Mesendoderm (in vitro differentiated cells): ENCODE data around the gene MSRB3.
A peak's percentile ranks its signal among the peaks of the same experiment; 100 is the strongest.

Experiments used
- DNase-seq: peaks from one replicate; pipeline ENCODE4 v3.0.0; 2013
- H2AK5ac ChIP-seq: 2 replicates; pipeline ENCODE4 v1.6.1; 2013; ENCODE audit warnings: low read length, inconsistent platforms
- H2BK120ac ChIP-seq: 2 replicates; pipeline ENCODE4 v1.6.1; 2013; ENCODE audit warnings: low read depth, mild to moderate bottlenecking, low read length, moderate library complexity, mixed read lengths
- H2BK15ac ChIP-seq: replicated peaks from 2 replicates; pipeline ENCODE4 v1.6.1; 2013; ENCODE audit warnings: low read depth, mild to moderate bottlenecking, moderate library complexity
- H2BK5ac ChIP-seq: 2 replicates; pipeline ENCODE4 v1.6.1; 2013; ENCODE audit warnings: low read length, inconsistent platforms
- H3K18ac ChIP-seq: 2 replicates; pipeline ENCODE4 v1.6.1; 2013; ENCODE audit warnings: mild to moderate bottlenecking, low read length, mixed read lengths
- H3K23ac ChIP-seq: one replicate; pipeline ENCODE4 v1.6.1; 2013; ENCODE audit warnings: low read length
- H3K27ac ChIP-seq: 2 replicates; pipeline ENCODE4 v1.5.1; 2013; ENCODE audit warnings: low read depth, mild to moderate bottlenecking, inconsistent platforms, low read length, moderate library complexity
- H3K27me3 ChIP-seq: 2 replicates; pipeline ENCODE4 v1.6.1; 2013; ENCODE audit warnings: low read length, control low read depth, mild to moderate bottlenecking, inconsistent platforms; ENCODE audit not compliant: insufficient read depth, poor library complexity
- H3K36me3 ChIP-seq: 2 replicates; pipeline ENCODE4 v1.6.1; 2013; ENCODE audit warnings: low read length, inconsistent platforms; ENCODE audit not compliant: control insufficient read depth, insufficient read depth
- H3K4ac ChIP-seq: one replicate; pipeline ENCODE4 v1.6.1; 2013; ENCODE audit warnings: low read depth, mild to moderate bottlenecking, low read length, moderate library complexity
- H3K4me1 ChIP-seq: 2 replicates; pipeline ENCODE4 v1.6.1; 2013; ENCODE audit warnings: low read depth, low read length, inconsistent platforms; ENCODE audit not compliant: control insufficient read depth
- H3K4me2 ChIP-seq: 2 replicates; pipeline ENCODE4 v1.6.1; 2013; ENCODE audit warnings: low read length
- H3K4me3 ChIP-seq: 2 replicates; pipeline ENCODE4 v1.5.1; 2013; ENCODE audit warnings: mild to moderate bottlenecking, low read length
- H3K56ac ChIP-seq: one replicate; pipeline ENCODE4 v1.6.1; 2013; ENCODE audit warnings: low read length
- H3K79me1 ChIP-seq: 2 replicates; pipeline ENCODE4 v1.6.1; 2013; ENCODE audit warnings: low read length, inconsistent platforms
- H3K79me2 ChIP-seq: 2 replicates; pipeline ENCODE4 v1.6.1; 2013; ENCODE audit warnings: mild to moderate bottlenecking, low read length; ENCODE audit not compliant: control insufficient read depth, insufficient read depth
- H3K9ac ChIP-seq: 2 replicates; pipeline ENCODE4 v1.6.1; 2013; ENCODE audit warnings: low read length, inconsistent platforms
- H4K5ac ChIP-seq: one replicate; pipeline ENCODE4 v1.6.1; 2013; ENCODE audit warnings: low read length
- H4K8ac ChIP-seq: one replicate; pipeline ENCODE4 v1.6.1; 2013; ENCODE audit warnings: low read depth, mild to moderate bottlenecking, control low read depth, low read length, moderate library complexity
- WGBS: extraction: QIAGEN DNeasy Blood & Tissue Kit; methylation state at CpG from one replicate; pipeline ENCODE4 v1.1.7; 2013; ENCODE audit warnings: low lambda C conversion rate, missing lambda C conversion rate; ENCODE audit not compliant: insufficient coverage; ENCODE audit errors: extremely low coverage; 5-methylcytosine and 5-hydroxymethylcytosine counted together

Gene MSRB3

GRCh38 chr12:65505386-65506121, 227.1 kb downstream of the MSRB3 start:
- Histone ChIP-seq H3K79me2 (no peaks in the 10 kb centered on the region), H3K4ac (no peak overlapping the region), H3K4me3 (no peak overlapping the region), H3K27ac (no peak overlapping the region), H2AK5ac (no peak overlapping the region), H3K56ac (no peak overlapping the region), H3K9ac (no peak overlapping the region), H2BK5ac (no peak overlapping the region), H3K4me1 (peaks cover 1% of the 10 kb centered on the region), H2BK15ac (no peak overlapping the region), H4K5ac (no peak overlapping the region), H3K36me3 (no peaks in the 10 kb centered on the region), H3K4me2 (no peak overlapping the region), H3K23ac (no peak overlapping the region), H3K27me3 (no peaks in the 10 kb centered on the region), H2BK120ac (no peak overlapping the region), H3K18ac (no peak overlapping the region), H3K79me1 (no peaks in the 10 kb centered on the region), H4K8ac (no peak overlapping the region)
- no peak for DNase-seq
- no CpG with 5 or more reads among the region's 12 CpGs for WGBS

GRCh38 chr12:65508276-65509035, 230.0 kb downstream of the MSRB3 start:
- no peak for DNase-seq
- Histone ChIP-seq H3K36me3 (no peaks in the 10 kb centered on the region), H3K4me2 (no peak overlapping the region), H3K23ac (no peak overlapping the region), H2BK120ac (no peak overlapping the region), H3K27ac (no peak overlapping the region), H3K4me1 (peaks cover 3% of the 10 kb centered on the region), H3K18ac (no peak overlapping the region), H3K4me3 (no peak overlapping the region), H3K27me3 (no peaks in the 10 kb centered on the region), H2AK5ac (no peak overlapping the region), H3K4ac (no peak overlapping the region), H2BK5ac (no peak overlapping the region), H3K9ac (no peak overlapping the region), H2BK15ac (no peak overlapping the region), H3K56ac (no peak overlapping the region), H3K79me1 (no peaks in the 10 kb centered on the region), H4K8ac (no peak overlapping the region), H4K5ac (no peak overlapping the region), H3K79me2 (no peaks in the 10 kb centered on the region)
- no CpG with 5 or more reads among the region's 10 CpGs for WGBS

GRCh38 chr12:65510007-65510406, 231.5 kb downstream of the MSRB3 start:
- DNase-seq: no peak
- Histone ChIP-seq H3K4ac (no peak overlapping the region), H4K8ac (no peak overlapping the region), H3K18ac (no peak overlapping the region), H3K9ac (no peak overlapping the region), H3K4me1 (peaks cover 3% of the 10 kb centered on the region), H2BK120ac (no peak overlapping the region), H3K36me3 (no peaks in the 10 kb centered on the region), H3K27ac (no peak overlapping the region), H3K23ac (no peak overlapping the region), H2BK5ac (no peak overlapping the region), H3K56ac (no peak overlapping the region), H3K27me3 (no peaks in the 10 kb centered on the region), H3K4me3 (no peak overlapping the region), H2AK5ac (no peak overlapping the region), H2BK15ac (no peak overlapping the region), H3K79me1 (no peaks in the 10 kb centered on the region), H4K5ac (no peak overlapping the region), H3K79me2 (no peaks in the 10 kb centered on the region), H3K4me2 (no peak overlapping the region)
- no CpG with 5 or more reads among the region's 3 CpGs for WGBS

- Histone ChIP-seq H2AK5ac (no peak overlapping the region), H2BK15ac (no peak overlapping the region), H3K4me2 (no peak overlapping the region), H3K27ac (no peak overlapping the region), H3K9ac (peak overlapping the region; percentile 29), H3K18ac (no peak overlapping the region), H3K36me3 (no peaks in the 10 kb centered on the region), H3K23ac (no peak overlapping the region), H3K4me3 (no peak overlapping the region), H2BK5ac (no peak overlapping the region), H3K79me1 (no peaks in the 10 kb centered on the region), H4K5ac (no peak overlapping the region), H2BK120ac (no peak overlapping the region), H3K4me1 (peaks cover 3% of the 10 kb centered on the region), H3K4ac (no peak overlapping the region), H3K79me2 (no peaks in the 10 kb centered on the region), H3K56ac (peak overlapping the region; percentile 49), H3K27me3 (no peaks in the 10 kb centered on the region), H4K8ac (no peak overlapping the region)
- no CpG with 5 or more reads among the region's 17 CpGs for WGBS
- DNase-seq: peak; percentile 69
Measured at GRCh38 chr12:65510584-65511050, 232.1 kb downstream of the MSRB3 start.

- no peak overlapping the region for H4K5ac ChIP-seq
- whole genome bisulfite sequencing: no CpG with 5 or more reads among the region's 11 CpGs
- H2BK15ac ChIP-seq: no peak overlapping the region
- DNase-seq: no peak
- H3K36me3 ChIP-seq: no peaks in the 10 kb centered on the region
- no peak overlapping the region for H2BK5ac ChIP-seq
- H3K4me3 ChIP-seq: no peak overlapping the region
- no peak overlapping the region for H3K27ac ChIP-seq
- H3K23ac ChIP-seq: no peak overlapping the region
- H3K4me1 ChIP-seq: peaks cover 3% of the 10 kb centered on the region
- H3K18ac ChIP-seq: no peak overlapping the region
- H2AK5ac ChIP-seq: no peak overlapping the region
- no peak overlapping the region for H3K4ac ChIP-seq
- no peaks in the 10 kb centered on the region for H3K79me1 ChIP-seq
- H2BK120ac ChIP-seq: no peak overlapping the region
- no peaks in the 10 kb centered on the region for H3K79me2 ChIP-seq
- H3K56ac ChIP-seq: no peak overlapping the region
- H3K9ac ChIP-seq: no peak overlapping the region
- no peaks in the 10 kb centered on the region for H3K27me3 ChIP-seq
- H3K4me2 ChIP-seq: no peak overlapping the region
- no peak overlapping the region for H4K8ac ChIP-seq
Measured at GRCh38 chr12:65511134-65511834, 232.8 kb downstream of the MSRB3 start.
